Fibroblast of skin of scalp (primary cell): ENCODE data around the gene PDE1C.

Experiments
- DNase-seq: peaks from one replicate; pipeline ENCODE4 v3.0.0-alpha.2; 2013

Gene PDE1C

GRCh38 chr7:31986878-31987518 is 83.2 kb downstream of the PDE1C start:
- peak; percentile 22 for DNase-seq

DNA sequence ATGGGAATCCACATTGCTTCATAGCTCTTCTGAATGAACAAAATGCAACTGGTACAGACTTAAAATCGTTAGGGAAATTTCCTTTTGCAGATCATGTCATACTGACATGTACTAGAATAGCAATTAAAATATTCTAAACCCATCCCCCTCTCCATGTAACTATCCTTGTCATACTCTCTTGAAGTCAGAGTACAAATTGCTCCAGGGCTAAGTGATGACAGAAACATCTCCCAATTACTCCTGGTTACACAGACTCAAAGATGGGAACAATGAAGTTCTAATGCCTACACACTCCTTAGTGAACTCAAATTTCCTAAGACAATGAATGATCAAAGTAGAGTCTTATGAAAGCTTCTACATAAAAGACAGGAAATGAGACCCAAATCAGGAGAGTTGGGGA is 87.2 kb downstream of the PDE1C start:
- no peak for DNase-seq

DNA sequence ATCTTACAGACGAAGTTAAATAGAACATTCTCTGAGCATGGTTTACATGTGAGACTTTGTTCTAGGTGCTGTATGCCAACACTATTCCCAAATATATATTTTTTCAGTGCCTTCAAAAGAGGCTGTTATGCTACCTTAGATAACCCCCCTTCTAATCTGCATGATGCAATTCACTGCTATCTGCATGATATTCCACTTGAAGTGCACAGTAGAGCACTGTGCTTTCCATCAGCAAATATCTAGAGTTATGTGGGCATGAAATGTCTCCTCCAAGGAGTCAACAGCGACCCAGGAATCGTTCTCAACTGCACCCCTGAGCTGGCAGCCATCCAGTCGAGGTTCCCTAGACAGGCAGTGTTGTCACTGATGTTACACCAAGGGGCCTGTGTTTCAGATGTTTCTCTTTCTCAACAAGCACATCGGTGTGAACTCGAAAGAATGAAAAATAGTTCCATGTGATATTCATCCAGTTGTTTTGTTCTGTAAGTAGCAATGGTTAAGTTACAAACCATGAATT is 88.3 kb downstream of the PDE1C start:
- DNase-seq = no peak

- DNase-seq = no peak
These were observed 90.4 kb downstream of the PDE1C start for GRCh38 chr7:31979690-31980330.

GRCh38 chr7:31975546-31975945 is 94.7 kb downstream of the PDE1C start:
- DNase-seq = no peak

DNA sequence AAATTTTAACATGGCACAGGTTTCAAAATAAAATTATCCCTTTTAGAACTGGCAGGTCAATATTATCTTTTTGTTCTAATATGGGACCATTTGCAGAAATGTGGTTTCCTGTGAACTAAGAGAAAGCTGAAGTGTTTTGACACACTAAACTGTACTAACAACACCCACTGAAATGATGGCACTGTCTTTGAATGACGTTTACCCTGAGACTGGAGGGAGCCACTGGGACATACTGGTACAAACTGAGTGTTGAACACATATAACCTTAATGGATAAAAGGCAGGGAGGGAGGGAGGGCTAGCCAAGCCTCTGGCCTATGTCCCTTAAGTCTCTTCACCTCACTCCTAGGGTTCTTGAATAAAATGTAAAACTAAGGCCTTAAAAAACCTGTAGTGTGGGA is 95.9 kb downstream of the PDE1C start:
- no peak for DNase-seq

- no peak for DNase-seq
These were observed 99.0 kb downstream of the PDE1C start for GRCh38 chr7:31971049-31971667.

GRCh38 chr7:31970501-31970900 is 99.7 kb downstream of the PDE1C start:
- no peak for DNase-seq

DNA sequence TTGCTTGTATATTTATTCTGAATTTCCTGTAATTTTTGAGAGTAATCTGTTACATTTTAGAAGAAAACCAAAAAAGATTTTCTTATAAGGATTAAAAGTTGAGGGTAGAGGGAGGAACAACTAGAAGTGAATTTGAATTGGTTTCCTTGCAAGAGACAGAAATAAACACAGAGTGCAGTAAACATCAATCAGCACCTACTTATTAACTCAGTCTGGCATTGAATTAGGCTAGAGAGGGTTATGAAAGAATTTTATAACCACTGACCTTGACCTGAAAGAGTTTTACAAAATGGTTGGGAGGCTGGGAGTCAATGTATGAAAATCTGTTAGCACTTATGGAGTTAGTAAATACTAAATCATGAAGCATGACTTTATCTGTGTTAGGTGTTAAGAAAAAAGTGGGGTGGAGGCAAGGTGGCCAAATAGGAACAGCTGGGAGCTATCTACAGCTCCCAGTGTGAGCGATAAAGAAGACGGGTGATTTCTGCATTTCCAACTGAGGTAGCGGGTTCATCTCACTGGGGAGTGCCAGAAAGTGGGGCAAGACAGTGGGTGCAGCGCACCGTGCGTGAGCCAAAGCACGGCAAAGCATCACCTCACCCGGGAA is 106.5 kb downstream of the PDE1C start:
- DNase-seq = no peak

- no peak for DNase-seq
These were observed 108.0 kb downstream of the PDE1C start for GRCh38 chr7:31962246-31962645.

DNA sequence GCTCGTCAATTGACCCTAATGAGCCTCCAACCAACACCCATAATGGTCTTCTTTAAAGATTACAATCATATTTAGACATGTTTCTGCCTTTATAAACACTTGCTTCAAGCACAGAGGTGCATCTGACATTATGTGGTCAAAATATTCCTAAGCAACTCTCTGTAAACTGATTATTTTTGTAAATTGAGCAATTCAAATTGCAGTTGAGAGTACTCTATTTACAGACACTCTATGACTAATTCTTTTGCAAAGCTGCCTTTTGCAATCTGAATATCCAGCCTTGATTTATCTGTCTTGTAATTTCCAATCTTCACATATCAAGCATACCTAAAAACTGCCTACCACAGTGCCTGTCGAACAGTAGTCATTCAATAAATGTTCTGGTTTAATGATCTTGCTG is 112.0 kb downstream of the PDE1C start:
- DNase-seq = no peak

GRCh38 chr7:31957756-31958155 is 112.5 kb downstream of the PDE1C start:
- no peak for DNase-seq

DNA sequence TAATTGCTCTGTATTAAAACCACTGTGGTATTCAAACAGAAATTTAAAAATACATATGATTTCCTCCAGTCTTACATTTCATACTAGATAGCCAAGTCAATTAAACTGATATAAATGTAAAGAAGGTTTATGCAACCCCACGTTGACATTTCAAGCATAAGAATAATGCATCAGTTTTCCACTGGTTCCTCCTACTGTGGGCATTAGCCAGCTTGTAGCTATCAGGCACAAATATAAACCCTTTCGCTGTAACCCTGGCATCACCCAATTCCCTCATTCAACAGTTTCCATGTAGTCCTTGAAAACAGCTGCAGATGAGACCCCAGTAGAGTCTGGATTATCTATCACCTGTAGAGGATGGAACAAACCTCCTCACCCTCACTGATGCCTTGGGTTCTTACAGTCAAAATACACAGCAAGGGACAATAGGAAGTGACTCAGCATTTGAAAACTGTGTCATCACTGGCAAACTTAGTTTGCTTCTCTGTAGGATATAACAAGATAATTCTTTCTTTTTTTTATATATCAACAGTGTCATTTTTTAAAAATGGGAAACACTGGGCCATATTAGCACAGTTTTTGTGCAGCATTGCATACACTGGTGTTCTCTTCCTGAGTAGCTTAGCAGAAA is 113.0 kb downstream of the PDE1C start:
- peak; percentile 33 for DNase-seq

DNA sequence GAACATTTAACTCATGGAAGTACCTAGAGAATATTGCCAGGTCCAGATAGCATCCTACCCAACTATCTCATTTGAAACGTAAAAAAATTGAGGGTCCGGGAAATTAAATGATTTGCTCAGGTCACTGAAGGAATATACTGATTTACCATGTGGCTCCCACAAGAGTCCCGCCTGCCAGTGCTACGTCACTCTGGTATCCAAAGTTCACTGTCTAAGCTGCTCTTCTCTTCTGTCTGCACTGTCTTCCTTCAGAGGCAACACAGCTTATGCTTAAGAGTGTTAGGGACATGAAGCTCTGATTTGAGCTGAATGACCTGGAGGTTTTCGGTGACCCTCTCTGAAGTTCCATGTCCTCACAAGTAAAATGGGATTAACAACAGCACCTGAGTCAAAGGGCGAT is 114.6 kb downstream of the PDE1C start:
- no peak for DNase-seq

- DNase-seq = no peak
These were observed 115.2 kb downstream of the PDE1C start for GRCh38 chr7:31955021-31955420.

GRCh38 chr7:31954500-31954899 is 115.7 kb downstream of the PDE1C start:
- no peak for DNase-seq

DNA sequence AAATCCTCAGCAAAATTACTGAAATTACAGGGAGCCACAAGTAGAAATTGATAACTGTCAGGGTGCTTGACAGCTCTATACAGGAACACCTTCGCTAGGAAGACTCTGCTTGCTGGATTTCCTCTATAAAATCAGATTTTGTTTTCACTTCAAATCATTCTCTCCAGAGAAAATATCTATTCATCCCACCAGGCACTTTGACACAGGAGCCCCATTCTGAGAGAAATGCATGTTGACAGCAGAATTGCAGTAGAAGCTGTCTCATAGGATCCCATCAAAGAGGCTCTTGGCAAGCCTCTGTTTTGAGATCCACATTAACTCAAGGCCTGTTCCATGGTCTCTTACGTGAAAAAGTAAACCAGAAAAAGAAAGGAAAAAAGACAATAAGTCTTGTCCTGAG is 116.8 kb downstream of the PDE1C start:
- no peak for DNase-seq

DNA sequence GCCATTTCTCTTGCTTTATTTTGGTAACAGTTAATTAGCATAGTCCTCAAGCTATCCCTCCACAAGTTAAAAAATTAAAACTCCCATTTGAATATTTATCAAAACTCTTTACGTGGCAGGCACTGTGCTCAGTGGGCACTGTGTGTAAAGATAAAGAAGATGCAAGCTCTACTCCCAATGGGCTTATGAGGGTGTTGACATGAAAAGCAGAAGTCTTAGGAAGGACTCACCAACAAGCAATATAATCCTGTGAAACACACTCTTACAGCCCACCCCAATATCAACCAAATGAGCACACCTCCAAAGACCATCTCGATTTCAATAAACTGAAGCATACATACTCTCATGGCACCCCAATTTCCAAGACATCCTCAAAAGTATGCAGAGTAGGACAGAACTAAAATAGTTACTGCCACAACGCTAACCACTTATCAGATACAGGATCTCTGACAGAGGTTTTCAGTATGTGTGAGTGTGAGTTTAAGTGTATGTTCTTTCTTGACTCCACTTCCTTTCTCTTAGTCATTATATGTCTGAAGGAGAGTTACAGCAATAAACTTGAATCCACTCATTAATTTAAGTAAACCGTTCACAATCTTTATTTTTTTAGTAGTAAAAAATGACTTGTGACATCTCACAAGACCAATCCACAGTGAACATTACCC is 120.0 kb downstream of the PDE1C start:
- DNase-seq = no peak

GRCh38 chr7:31948029-31948428 is 122.2 kb downstream of the PDE1C start:
- peak; percentile 80 for DNase-seq

- DNase-seq = no peak
These were observed 130.0 kb downstream of the PDE1C start for GRCh38 chr7:31940167-31940566.

GRCh38 chr7:31939076-31939475 is 131.1 kb downstream of the PDE1C start:
- DNase-seq = no peak

- DNase-seq = peak; percentile 42
These were observed 131.6 kb downstream of the PDE1C start for GRCh38 chr7:31938650-31939049.

DNA sequence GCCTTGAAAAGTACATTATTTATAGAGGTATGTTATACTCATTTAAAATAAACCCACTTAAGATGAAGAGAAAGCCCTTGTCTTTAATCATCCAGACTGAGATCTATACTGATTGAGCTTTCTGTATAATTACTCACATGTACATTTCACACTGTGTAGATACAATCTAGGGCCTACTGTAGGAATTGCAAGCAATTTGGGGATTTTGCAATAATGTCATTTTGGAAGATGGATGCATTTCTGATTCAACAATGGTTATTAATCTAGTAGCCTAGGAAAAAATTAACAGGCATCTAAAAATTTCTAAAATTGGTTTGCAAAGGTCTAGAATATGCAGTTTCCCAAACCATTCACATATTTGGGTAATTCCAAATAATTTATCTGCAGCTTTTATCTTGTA is 132.2 kb downstream of the PDE1C start:
- DNase-seq = no peak
